Mesenchymal stem cell (in vitro differentiated cells and primary cell): Measurements from ENCODE around the gene CCDC39.

Source experiments
- DNase-seq: peaks from one replicate; pipeline ENCODE4 v3.0.0-alpha.2; 2013
- H2AFZ ChIP-seq: one replicate; pipeline ENCODE4 v1.6.1; 2013; ENCODE audit warnings: low read depth, mild to moderate bottlenecking, control low read depth, inconsistent platforms, low read length, moderate library complexity
- H2AK5ac ChIP-seq: 2 replicates; pipeline ENCODE4 v1.6.1; 2013; ENCODE audit warnings: low read length, moderate library complexity, mild to moderate bottlenecking, inconsistent platforms; ENCODE audit not compliant: severe bottlenecking
- H2BK120ac ChIP-seq: one replicate; pipeline ENCODE4 v1.6.1; 2013; ENCODE audit warnings: low read depth, mild to moderate bottlenecking, inconsistent platforms, low read length, moderate library complexity
- H2BK12ac ChIP-seq, 2 experiments: one replicate each; pipeline ENCODE4 v1.6.1; 2013; ENCODE audit warnings: inconsistent platforms in 2 of 2, low read length in 2 of 2, mild to moderate bottlenecking in 2 of 2, moderate library complexity in 2 of 2, control low read depth in 1 of 2
- H2BK15ac ChIP-seq: one replicate; pipeline ENCODE4 v1.6.1; 2013; ENCODE audit warnings: mild to moderate bottlenecking, low read depth, inconsistent platforms; ENCODE audit not compliant: poor library complexity, severe bottlenecking
- H2BK5ac ChIP-seq: 2 replicates; pipeline ENCODE4 v1.6.1; 2013; ENCODE audit warnings: low read depth, mild to moderate bottlenecking, low read length, control low read depth, inconsistent platforms; ENCODE audit not compliant: poor library complexity, severe bottlenecking
- H3K14ac ChIP-seq, 2 experiments: one replicate each; pipeline ENCODE4 v1.6.1; 2013; ENCODE audit warnings: inconsistent platforms in 2 of 2, low read length in 2 of 2, control low read depth in 1 of 2, mild to moderate bottlenecking in 1 of 2, moderate library complexity in 1 of 2
- H3K18ac ChIP-seq, 2 experiments: one replicate each; pipeline ENCODE4 v1.6.1; 2013; ENCODE audit warnings: inconsistent platforms in 2 of 2, low read length in 2 of 2, control low read depth in 1 of 2, low read depth in 1 of 2, mild to moderate bottlenecking in 1 of 2
- H3K23ac ChIP-seq, 2 experiments: one replicate each; pipeline ENCODE4 v1.6.1; 2013; ENCODE audit warnings: inconsistent platforms in 2 of 2, low read length in 2 of 2, mild to moderate bottlenecking in 2 of 2, moderate library complexity in 2 of 2, control low read depth in 1 of 2
- H3K27ac ChIP-seq: 2 replicates; pipeline ENCODE4 v1.5.1; 2013; ENCODE audit warnings: mild to moderate bottlenecking, moderate library complexity, low read length, control low read depth, inconsistent platforms; ENCODE audit not compliant: poor library complexity, severe bottlenecking
- H3K27me3 ChIP-seq, 2 experiments: 2 replicates each; pipeline versions ENCODE4 v1.6.1 to v1.7.0; 2013; ENCODE audit warnings: low read length in 2 of 2, mild to moderate bottlenecking in 2 of 2, moderate library complexity in 2 of 2, control low read depth in 1 of 2, inconsistent platforms in 1 of 2; ENCODE audit not compliant: control insufficient read depth in 1 of 2, insufficient read depth in 1 of 2
- H3K36me3 ChIP-seq, 2 experiments: 2 replicates each; pipeline versions ENCODE4 v1.6.1 to v1.7.0; 2013; ENCODE audit warnings: low read length in 2 of 2, control low read depth in 1 of 2, inconsistent platforms in 1 of 2, low read depth in 1 of 2, mild to moderate bottlenecking in 1 of 2; ENCODE audit not compliant: insufficient read depth in 2 of 2, control insufficient read depth in 1 of 2
- H3K4ac ChIP-seq, 2 experiments: one replicate each; pipeline ENCODE4 v1.6.1; 2013; ENCODE audit warnings: inconsistent platforms in 2 of 2, low read length in 2 of 2, mild to moderate bottlenecking in 2 of 2, moderate library complexity in 2 of 2, control low read depth in 1 of 2, low read depth in 1 of 2
- H3K4me1 ChIP-seq: 2 replicates; pipeline ENCODE4 v1.6.1; 2013; ENCODE audit warnings: low read depth, low read length, control low read depth; ENCODE audit not compliant: control insufficient read depth, insufficient read depth
- H3K4me2 ChIP-seq: 2 replicates; pipeline ENCODE4 v1.6.1; 2013; ENCODE audit warnings: low read length, mild to moderate bottlenecking, inconsistent platforms; ENCODE audit not compliant: poor library complexity, severe bottlenecking
- H3K4me3 ChIP-seq, 2 experiments: 2 replicates each; pipeline versions ENCODE4 v1.5.1 to v1.7.0; 2013; ENCODE audit warnings: low read length in 2 of 2, mild to moderate bottlenecking in 2 of 2, control low read depth in 1 of 2, low read depth in 1 of 2; ENCODE audit not compliant: insufficient read depth in 1 of 2
- H3K79me1 ChIP-seq: replicated peaks from 2 replicates; pipeline ENCODE4 v1.6.1; 2013; ENCODE audit warnings: mild to moderate bottlenecking, control low read depth, low read length, inconsistent platforms; ENCODE audit not compliant: poor library complexity, severe bottlenecking
- H3K9ac ChIP-seq: 2 replicates; pipeline ENCODE4 v1.7.0; 2013; ENCODE audit warnings: mild to moderate bottlenecking, low read length, moderate library complexity
- H3K9me3 ChIP-seq: 2 replicates; pipeline ENCODE4 v1.7.0; 2013; ENCODE audit warnings: mild to moderate bottlenecking, low read length; ENCODE audit not compliant: control insufficient read depth
- H4K8ac ChIP-seq: one replicate; pipeline ENCODE4 v1.6.1; 2013; ENCODE audit warnings: inconsistent platforms, mild to moderate bottlenecking, low read length, moderate library complexity
- H4K91ac ChIP-seq: one replicate; pipeline ENCODE4 v1.6.1; 2013; ENCODE audit warnings: mild to moderate bottlenecking, low read length, inconsistent platforms
- whole genome bisulfite sequencing: methylation state at CpG from one replicate; pipeline ENCODE4 v1.1.7; 2013; ENCODE audit warnings: mixed read lengths; 5-methylcytosine and 5-hydroxymethylcytosine counted together

CCDC39 gene

GRCh38 chr3:180680097-180680430 lies 775 bp upstream of the CCDC39 start:
- Histone ChIP-seq H2AFZ (peak overlapping the region; percentile 94), H3K4me2 (peak overlapping the region; percentile 99), H2BK15ac (no peak overlapping the region), H4K91ac (no peak overlapping the region), H3K4me3 (peak overlapping the region; percentile 69 to 87), H2AK5ac (no peak overlapping the region), H3K79me1 (no peaks in the 10 kb centered on the region), H3K27ac (no peak overlapping the region), H2BK120ac (no peak overlapping the region), H2BK5ac (no peak overlapping the region), H3K36me3 (no peaks in the 10 kb centered on the region), H3K23ac (no peak overlapping the region), H3K27me3 (peaks cover 0 to 14% of the 10 kb centered on the region in 2 experiments), H3K18ac (no peak overlapping the region), H3K14ac (peak overlapping the region in 1 of 2 experiments; percentile 26), H2BK12ac (no peak overlapping the region), H3K4ac (no peak overlapping the region), H3K9ac (peak overlapping the region; percentile 89), H3K9me3 (no peaks in the 10 kb centered on the region), H3K4me1 (no peaks in the 10 kb centered on the region), H4K8ac (no peak overlapping the region)
- WGBS: 0% methylated on average over 2 of the region's 7 CpGs
- DNase-seq: no peak

GRCh38 chr3:180678231-180678630 lies 1.1 kb downstream of the CCDC39 start:
- Histone ChIP-seq H3K4ac (no peak overlapping the region), H4K91ac (no peak overlapping the region), H3K4me2 (no peak overlapping the region), H2BK5ac (no peak overlapping the region), H2BK120ac (no peak overlapping the region), H3K79me1 (no peaks in the 10 kb centered on the region), H2AFZ (no peak overlapping the region), H3K18ac (no peak overlapping the region), H4K8ac (no peak overlapping the region), H3K9me3 (no peaks in the 10 kb centered on the region), H3K9ac (peak overlapping the region; percentile 89), H3K27ac (no peak overlapping the region), H3K4me3 (no peak overlapping the region), H3K36me3 (no peaks in the 10 kb centered on the region), H3K4me1 (no peaks in the 10 kb centered on the region), H3K14ac (no peak overlapping the region), H2AK5ac (no peak overlapping the region), H3K27me3 (peaks cover 0 to 9% of the 10 kb centered on the region in 2 experiments), H2BK15ac (no peak overlapping the region), H2BK12ac (no peak overlapping the region), H3K23ac (no peak overlapping the region)
- DNase-seq: no peak
- WGBS: 47% methylated on average over 6 of the region's 8 CpGs

GRCh38 chr3:180661444-180661843 lies 17.8 kb downstream of the CCDC39 start:
- no peak overlapping the region for H2BK5ac ChIP-seq
- no peaks in the 10 kb centered on the region for H3K79me1 ChIP-seq
- H3K27ac ChIP-seq: no peak overlapping the region
- H3K4ac ChIP-seq: no peak overlapping the region
- H4K91ac ChIP-seq: no peak overlapping the region
- H2BK15ac ChIP-seq: no peak overlapping the region
- no peaks in the 10 kb centered on the region for H3K27me3 ChIP-seq
- no peak overlapping the region for H3K9ac ChIP-seq
- H2AK5ac ChIP-seq: no peak overlapping the region
- no peak overlapping the region for H3K14ac ChIP-seq
- H2BK120ac ChIP-seq: no peak overlapping the region
- no peaks in the 10 kb centered on the region for H3K36me3 ChIP-seq
- H3K9me3 ChIP-seq: no peaks in the 10 kb centered on the region
- no peak overlapping the region for H3K4me3 ChIP-seq
- H3K23ac ChIP-seq: no peak overlapping the region
- no peak overlapping the region for H3K18ac ChIP-seq
- no peak for DNase-seq
- H4K8ac ChIP-seq: no peak overlapping the region
- H2BK12ac ChIP-seq: no peak overlapping the region
- H3K4me2 ChIP-seq: no peak overlapping the region
- H2AFZ ChIP-seq: no peak overlapping the region
- no peaks in the 10 kb centered on the region for H3K4me1 ChIP-seq
- no CpG with 5 or more reads among the region's 2 CpGs for WGBS

GRCh38 chr3:180657094-180657493 lies 22.2 kb downstream of the CCDC39 start:
- no peak overlapping the region for H3K18ac ChIP-seq
- H2BK120ac ChIP-seq: no peak overlapping the region
- DNase-seq: no peak
- no peak overlapping the region for H2AFZ ChIP-seq
- no peak overlapping the region for H2BK5ac ChIP-seq
- H2BK12ac ChIP-seq: no peak overlapping the region
- no peaks in the 10 kb centered on the region for H3K36me3 ChIP-seq
- WGBS: 85% methylated on average over 3 of the region's 4 CpGs
- no peak overlapping the region for H3K4ac ChIP-seq
- H3K4me1 ChIP-seq: no peaks in the 10 kb centered on the region
- no peaks in the 10 kb centered on the region for H3K9me3 ChIP-seq
- H3K4me2 ChIP-seq: no peak overlapping the region
- H4K91ac ChIP-seq: no peak overlapping the region
- H2BK15ac ChIP-seq: no peak overlapping the region
- peak overlapping the region in 1 of 2 experiments; percentile 24 for H3K4me3 ChIP-seq
- no peak overlapping the region for H4K8ac ChIP-seq
- H2AK5ac ChIP-seq: no peak overlapping the region
- H3K14ac ChIP-seq: no peak overlapping the region
- H3K79me1 ChIP-seq: no peaks in the 10 kb centered on the region
- H3K27me3 ChIP-seq: no peaks in the 10 kb centered on the region
- H3K23ac ChIP-seq: no peak overlapping the region
- peak overlapping the region; percentile 7 for H3K9ac ChIP-seq
- H3K27ac ChIP-seq: no peak overlapping the region
